ENCODE data around the gene GGA1.

DNA sequence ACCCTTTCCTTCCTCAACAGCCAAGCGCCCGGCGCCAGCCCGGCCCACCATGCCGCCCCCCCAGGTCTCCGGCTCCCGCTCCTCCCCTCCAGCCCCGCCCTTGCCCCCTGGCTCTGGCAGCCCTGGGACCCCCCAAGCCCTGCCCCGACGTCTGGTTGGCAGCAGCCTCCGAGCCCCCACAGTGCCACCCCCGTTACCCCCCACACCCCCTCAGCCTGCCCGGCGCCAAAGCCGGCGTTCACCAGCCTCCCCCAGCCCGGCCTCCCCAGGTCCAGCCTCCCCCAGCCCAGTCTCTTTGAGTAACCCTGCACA, 46.6 kb downstream of the GGA1 start:
- TF ChIP-seq EZH2 (IDR thresholded peaks at IDR 0.05; ENCODE audit: insufficient read depth, poor library complexity, severe bottlenecking) (no peak), EZH2phosphoT487 (IDR thresholded peaks at IDR 0.05; ENCODE audit: insufficient read depth, low read depth) (no peak)
